Measurements from ENCODE around the gene PTH. TPM values are rescaled to one million over a fixed set of nuclear protein-coding genes. Genes with fewer than 3 reads are reported as not detected.
A peak's percentile ranks its signal among the peaks of the same experiment; 100 is the strongest.

PTH gene
- total RNA-seq (2014; rRNA removed; shearing (Covaris generic)): not detected in 2 replicates

DNA sequence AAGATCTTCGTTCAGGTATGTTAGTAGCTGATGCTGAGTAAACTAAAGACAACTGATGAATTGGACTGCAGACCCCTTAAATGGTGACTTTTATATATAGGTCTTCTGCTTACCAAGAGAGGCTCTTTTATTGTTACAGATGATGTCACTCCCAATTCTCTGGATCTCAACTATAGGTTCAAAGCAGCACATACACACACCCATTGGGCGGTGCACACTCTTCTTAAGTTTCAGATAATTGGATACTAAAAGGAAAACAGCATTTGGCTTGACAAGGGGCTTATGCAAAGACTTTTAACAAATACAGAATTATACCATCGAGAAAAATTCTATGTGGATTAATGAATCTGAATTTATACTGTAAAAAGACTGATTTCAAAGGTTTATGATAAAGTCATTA is at the start of gene PTH:
PTH (minus strand) TSS at position 69 of the 400 bp plus-strand sequence. CDS start 3,142 bp downstream, outside the sequence.
- no peak for DNase-seq (ENCODE audit: low spot score)

GRCh38 chr11:13538044-13538443 is 42.2 kb upstream of the PTH start:
- DNase-seq (ENCODE audit: low spot score): no peak

GRCh38 chr11:13535819-13536218 is 40.0 kb upstream of the PTH start:
- peak; percentile 53 for DNase-seq (ENCODE audit: low spot score)

- DNase-seq (ENCODE audit: low spot score): no peak
These were observed 38.6 kb upstream of the PTH start for GRCh38 chr11:13534358-13534757.

- DNase-seq (ENCODE audit: low spot score): no peak
These were observed 29.5 kb upstream of the PTH start for GRCh38 chr11:13525257-13525656.

DNA sequence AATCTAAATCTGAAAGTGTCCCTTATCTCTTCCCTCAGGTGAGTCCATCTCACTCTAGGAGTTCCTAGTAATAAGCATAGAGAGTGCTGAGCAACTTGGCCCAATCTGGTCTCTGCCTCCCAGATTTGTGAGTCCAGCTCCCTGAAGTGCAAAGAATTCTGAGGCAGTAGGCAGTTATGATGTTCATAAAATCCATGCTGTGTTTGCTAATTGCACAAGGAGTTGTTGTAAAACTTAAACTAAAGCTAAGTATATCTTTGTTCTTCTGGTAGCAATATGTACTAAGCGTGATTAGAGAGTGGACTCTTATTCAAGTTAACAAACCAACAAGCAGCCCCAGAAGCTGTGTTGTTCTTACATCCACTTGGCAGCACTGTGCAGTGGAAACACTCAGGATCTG is 7.6 kb upstream of the PTH start:
- no peak for DNase-seq (ENCODE audit: low spot score)

DNA sequence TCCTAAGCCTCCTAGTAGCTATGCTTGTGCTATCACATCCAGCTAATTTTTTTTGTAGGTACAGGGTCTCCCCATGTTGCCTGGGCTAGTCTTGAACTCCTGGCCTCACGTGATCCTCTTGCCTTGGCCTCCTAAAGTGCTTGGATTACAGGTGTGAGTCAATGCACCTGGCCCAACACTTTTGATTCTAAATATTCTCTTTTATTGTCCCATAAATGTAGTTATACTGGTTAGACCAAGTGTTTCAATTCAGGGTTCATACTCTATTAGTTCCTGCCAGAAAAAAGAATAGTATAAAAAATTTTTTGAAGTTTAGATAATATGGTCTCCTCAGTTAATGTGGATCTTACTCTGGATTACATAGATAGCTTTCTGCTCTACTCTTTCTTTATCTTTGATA is 6.7 kb upstream of the PTH start:
- no peak for DNase-seq (ENCODE audit: low spot score)

GRCh38 chr11:13494051-13494450 is 1.7 kb downstream of the PTH start:
- DNase-seq (ENCODE audit: low spot score): no peak

DNA sequence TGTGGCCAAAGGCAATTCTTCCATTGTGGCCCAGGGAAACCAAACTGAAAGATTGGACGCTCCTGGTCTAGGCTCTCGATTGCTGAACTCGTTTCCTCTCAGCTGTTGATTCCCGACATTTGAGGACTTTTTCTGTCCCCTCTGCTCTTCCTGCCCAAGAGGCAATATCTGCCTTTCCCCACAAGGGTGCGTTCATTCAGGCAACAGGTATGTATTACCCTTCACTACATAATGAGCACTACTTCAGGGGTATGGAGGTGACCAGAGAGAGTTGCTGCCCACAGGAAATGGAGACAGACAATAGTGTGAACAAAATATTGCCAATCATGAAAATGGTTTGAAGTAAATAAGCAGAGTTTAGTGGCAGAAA is 8.2 kb downstream of the PTH start:
- DNase-seq (ENCODE audit: low spot score): peak; percentile 58

DNA sequence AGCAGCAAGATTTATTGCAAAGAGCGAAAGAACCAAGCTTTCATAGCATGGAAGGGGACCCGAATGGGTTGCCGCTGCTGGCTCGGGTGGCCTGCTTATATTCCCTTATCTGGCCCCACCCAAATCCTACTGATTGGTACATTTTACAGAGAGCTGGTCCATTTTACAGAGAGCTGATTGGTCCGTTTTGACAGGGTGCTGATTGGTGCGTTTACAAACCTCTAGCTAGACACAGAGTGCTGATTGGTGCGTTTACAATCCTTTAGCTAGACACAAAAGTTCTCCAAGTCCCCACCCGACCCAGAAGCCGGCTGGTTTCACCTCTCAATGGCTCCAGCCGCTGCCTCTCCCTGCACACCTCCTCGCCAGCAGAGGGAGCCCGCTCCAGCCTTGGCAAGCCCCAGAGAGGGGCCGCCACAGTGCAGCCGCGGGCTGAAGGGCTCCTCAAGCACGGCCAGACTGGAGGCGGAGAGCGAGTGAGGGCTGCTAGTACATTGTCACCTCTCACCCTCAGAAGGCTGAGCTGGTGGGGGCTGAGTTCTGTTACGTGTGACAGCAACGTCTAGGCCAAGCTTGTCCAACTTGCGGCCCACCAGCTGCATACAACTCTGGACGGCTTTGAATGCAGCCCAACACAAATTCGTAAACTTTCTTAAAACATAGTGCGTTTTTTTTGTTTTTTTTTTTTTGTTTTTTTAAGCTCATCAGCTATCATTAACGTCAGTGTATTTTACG is 8.7 kb downstream of the PTH start:
- no peak for DNase-seq (ENCODE audit: low spot score)

GRCh38 chr11:13480198-13480597 is 15.6 kb downstream of the PTH start:
- DNase-seq (ENCODE audit: low spot score): peak; percentile 86

GRCh38 chr11:13479688-13480087 is 16.1 kb downstream of the PTH start:
- DNase-seq (ENCODE audit: low spot score): no peak

- peak; percentile 51 for DNase-seq (ENCODE audit: low spot score)
These were observed 20.7 kb downstream of the PTH start for GRCh38 chr11:13475091-13475490.

DNA sequence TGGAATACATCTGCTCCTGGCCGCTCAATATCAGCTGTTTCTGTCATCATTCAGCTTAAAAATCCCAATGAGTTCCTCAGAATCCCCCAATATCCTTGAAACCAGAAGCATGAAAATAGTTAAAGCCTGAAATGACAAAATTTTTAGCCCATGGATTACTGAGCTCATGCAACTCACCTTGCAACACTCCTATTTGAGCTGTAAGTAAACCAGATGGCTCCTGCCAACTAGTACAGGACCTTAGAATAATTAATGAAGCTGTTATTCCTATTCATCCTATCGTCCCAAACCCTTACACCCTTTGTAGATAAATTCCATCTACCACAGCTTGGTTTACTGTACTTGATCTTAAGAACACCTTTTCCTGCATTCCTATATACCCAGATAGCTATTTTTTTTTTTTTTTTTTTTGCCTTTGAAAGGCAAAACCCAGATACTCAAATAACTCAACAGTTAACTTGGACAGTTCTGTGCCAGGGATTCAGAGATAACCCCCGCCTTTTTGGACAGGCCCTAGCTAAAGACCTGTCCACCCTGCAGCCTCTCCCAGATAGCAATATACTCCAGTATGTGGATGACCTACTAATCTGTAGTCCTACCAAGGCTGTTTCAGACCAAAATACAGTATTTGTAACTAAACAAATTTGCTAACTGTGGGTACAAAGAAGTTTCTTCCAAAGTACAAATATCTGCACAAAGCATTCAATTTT is 22.6 kb downstream of the PTH start:
- DNase-seq (ENCODE audit: low spot score): no peak

- no peak for DNase-seq (ENCODE audit: low spot score)
These were observed 27.0 kb downstream of the PTH start for GRCh38 chr11:13468750-13469149.

DNA sequence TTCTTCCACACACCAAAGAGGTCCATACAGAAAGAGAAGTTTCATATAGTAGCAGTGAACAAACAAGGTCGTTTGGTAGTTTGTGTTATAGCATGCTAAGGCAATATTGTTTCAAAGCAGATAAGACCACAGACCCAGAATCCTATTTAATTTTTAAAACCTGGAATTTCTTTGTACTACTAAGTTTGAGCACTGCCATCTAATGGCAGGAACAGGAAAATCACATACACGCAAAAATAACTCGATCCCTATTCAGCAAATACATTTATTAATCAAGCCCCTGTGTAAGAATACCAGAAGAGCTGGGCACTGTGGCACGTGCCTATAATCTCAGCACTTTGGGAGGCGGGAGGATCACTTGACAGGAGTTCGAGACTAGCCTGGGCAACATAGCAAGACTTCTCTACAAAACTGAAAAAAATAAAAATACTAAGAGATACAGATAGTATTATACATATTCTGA is 29.9 kb downstream of the PTH start:
- peak; percentile 59 for DNase-seq (ENCODE audit: low spot score)

DNA sequence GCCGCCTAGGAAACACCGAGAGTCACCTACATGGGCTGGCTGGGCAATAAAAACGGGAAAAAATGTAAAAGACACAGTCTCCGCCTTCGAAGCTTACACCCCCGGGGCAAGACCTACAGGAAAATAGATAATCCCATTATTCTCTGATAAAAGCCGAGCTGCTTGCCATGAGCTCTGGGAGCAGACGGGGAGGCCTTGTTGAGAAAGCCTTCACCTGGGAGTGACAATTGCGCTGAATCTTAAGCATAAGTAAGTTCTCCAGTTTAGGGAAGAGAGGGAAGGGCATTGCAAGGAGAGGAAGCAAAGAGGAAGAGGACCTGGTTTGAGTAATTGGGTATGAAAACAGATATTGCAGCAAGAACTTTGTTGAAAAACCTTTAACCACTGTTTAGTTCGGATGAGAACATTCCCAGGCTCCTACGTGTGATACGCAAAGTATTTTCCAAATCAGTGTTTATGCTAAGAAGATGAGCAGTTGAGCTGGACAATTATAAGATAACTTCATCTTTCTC is 32.0 kb downstream of the PTH start:
- DNase-seq (ENCODE audit: low spot score): no peak

DNA sequence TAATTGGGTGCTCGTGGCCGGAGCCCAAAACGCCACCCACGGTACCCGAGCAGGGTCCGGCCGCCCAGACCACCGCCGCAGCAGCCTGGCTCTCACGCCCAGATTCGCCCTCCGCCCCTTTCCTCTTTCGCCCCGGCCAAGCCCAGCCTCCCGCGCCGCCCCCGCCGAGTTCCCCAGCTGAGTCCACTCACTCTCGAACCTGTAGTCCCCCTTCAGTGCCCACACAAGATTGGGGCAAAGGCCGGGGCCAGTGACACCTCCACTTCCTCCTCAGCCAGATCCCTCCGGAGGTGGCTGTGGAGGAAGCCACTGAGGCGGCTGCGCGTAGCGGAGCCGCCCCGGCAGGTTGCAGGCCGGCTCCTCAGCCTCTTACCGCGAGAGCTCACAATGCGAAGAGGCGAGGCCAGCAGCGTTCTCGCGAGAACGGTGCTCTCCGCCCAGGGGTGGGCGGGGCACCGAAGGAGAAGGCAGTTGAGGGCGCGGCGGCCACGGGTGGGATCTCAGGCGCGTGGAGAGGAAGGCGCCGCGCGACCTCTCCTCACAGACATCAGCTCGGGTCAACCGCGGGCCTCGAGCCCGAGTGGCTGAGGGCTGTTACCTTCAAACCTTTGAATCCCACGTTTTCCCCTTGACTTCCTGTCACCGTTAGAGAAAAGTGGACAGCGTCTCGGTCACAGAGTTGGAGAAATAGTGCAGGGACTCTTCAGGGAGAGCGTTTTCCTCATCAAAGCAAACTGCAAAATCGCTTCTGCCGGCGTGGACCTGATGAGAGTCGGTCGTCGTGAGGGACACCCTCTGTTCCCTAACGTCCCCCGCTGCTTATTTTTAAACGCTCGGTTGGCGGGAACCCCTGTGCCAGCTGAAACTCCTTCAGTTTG is 32.7 kb downstream of the PTH start, which contains the start of gene BTBD10:
BTBD10 (minus strand) TSS at position 322 of the 878 bp plus-strand sequence. CDS start 18,098 bp downstream, outside the sequence.
- peak; percentile 99 for DNase-seq (ENCODE audit: low spot score)

DNA sequence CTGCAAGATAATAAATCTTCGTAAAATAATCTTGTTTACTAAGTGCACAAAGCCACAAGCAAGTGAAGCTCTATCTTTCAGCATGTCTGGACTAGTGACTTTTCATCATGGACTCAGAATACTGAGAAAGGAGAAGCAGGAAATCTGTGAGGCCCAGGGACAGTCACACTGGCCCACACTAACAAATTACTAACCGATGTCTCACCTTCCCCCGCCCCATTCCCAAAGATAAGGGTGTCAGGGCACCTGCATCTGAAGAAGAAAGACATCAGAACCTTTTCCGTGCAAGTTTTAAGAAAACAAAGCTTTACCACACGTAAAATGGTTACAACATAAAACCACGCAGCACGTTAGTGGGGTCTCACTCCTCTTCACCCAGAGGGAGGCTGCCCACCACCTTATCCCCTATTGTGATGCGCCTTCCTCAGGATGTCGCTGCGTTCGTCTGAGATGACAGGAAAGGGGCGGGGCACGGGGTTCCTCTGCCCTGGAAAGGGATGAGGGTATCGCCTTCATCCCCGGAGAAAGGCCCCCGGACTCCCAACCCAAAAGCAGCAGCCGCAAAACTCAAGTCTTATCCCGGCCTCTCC is 33.4 kb downstream of the PTH start:
- peak; percentile 82 for DNase-seq (ENCODE audit: low spot score)

DNA sequence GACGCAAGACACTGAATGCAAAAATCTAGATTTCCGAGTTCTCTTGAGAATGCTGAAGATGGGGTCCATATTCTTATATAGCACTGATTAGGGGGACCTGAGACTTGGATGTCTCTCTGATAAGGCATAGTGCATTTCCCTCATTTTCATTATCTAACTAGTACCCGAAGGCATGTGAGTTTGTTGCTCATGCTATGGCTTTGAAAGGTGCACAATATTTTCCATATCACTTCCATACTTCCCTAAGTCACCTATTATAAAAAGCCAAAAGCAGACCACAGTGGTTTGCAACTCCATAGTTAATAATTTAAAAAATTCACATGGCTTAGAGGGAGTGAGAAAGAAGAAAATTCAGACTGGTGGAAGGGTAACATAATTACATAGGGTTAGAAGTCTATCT is 34.5 kb downstream of the PTH start:
- no peak for DNase-seq (ENCODE audit: low spot score)

DNA sequence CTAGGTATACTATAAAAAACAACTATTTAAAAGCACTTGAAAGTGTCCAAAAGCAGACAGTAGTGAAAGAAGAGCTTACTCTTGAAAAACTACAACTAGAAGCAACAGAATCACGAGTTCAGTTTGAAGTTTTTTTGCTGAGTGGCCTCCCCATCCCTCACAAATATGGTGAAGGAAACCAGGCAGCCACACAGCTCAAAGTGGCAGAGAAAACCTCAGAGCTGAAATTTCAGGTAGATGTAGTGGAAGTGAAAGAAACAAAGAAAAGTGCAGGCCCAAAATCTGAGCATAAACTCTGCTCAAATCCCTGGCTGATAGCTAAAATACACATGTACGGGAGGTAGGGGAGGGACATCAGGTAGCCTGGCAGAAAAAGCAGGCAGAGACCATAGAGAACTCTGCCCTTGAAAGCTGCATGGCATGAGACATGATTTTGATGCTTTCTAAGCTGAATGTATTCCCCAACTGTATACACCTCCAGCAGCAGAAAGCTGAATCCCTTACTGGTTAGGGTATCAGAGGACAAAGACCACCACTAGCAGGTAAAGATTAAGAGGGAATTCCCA is 44.9 kb downstream of the PTH start:
- no peak for DNase-seq (ENCODE audit: low spot score)
